ENCODE data around the gene RSKR.

DNA sequence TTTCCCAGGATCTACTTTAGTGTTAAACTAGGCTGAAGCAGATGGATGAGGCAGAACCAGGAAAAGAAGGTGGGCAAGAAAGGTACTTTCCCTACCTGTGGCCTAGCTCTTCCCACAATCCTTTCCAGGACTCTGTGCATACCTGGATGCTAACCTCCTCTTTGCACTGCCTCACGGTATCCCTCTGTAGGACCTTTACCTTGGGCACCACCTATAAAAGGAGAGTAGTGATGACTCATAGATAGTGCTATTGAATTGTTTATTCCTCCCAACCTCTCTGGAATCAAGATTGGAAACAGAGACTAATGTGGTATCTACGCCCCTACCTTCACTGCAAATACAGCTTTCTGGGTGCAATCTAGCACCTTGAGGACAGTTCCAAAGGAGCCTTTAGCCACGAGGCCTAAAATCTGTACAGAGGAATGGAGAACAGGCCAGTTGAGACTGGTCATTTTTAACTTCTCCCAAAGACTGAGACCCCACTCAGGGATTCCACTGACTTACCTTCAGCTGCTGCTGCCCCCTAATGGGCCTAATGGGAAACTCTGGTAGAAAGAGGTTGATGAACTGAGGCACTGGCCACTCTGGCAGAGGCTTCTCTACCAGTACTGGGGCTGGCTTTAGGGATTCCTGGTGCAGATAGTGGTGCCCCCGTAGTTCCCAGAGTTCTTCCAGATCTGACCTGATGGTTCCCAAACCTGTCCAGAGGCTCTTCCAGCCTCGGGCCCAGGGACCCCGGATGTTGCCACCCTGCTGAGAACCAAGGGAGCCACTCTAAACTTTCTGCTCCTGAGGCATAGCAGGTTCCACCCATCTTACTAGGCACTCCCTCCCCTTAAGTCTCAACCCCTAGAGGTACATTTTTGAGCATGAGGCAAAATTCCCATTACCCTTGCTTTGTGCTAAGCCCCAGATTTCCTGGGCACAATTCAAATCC lies 781 bp downstream of the RSKR start:
- TF ChIP-seq RAD21 (IDR thresholded peaks at IDR 0.05; ENCODE audit: low read length) (peak; percentile 59), FOS (IDR thresholded peaks at IDR 0.05; ENCODE audit: low read depth, low read length) (peak; percentile 40; the same call in 1 of the 2 replicates), POLR2A (IDR thresholded peaks at IDR 0.05; ENCODE audit: low read depth, low read length) (no peak), CHD1 (IDR thresholded peaks at IDR 0.05; ENCODE audit: low read depth, low read length) (no peak), MAZ (IDR thresholded peaks at IDR 0.05; ENCODE audit: borderline replicate concordance, low read depth, low read length) (no peak), RCOR1 (IDR thresholded peaks at IDR 0.05; ENCODE audit: insufficient replicate concordance, low read length) (no peak), SMC3 (IDR thresholded peaks at IDR 0.05; ENCODE audit: low read depth, low read length) (peak; percentile 51; the same call in 1 of the 2 replicates)
- TF ChIP-seq, protein P1, sequence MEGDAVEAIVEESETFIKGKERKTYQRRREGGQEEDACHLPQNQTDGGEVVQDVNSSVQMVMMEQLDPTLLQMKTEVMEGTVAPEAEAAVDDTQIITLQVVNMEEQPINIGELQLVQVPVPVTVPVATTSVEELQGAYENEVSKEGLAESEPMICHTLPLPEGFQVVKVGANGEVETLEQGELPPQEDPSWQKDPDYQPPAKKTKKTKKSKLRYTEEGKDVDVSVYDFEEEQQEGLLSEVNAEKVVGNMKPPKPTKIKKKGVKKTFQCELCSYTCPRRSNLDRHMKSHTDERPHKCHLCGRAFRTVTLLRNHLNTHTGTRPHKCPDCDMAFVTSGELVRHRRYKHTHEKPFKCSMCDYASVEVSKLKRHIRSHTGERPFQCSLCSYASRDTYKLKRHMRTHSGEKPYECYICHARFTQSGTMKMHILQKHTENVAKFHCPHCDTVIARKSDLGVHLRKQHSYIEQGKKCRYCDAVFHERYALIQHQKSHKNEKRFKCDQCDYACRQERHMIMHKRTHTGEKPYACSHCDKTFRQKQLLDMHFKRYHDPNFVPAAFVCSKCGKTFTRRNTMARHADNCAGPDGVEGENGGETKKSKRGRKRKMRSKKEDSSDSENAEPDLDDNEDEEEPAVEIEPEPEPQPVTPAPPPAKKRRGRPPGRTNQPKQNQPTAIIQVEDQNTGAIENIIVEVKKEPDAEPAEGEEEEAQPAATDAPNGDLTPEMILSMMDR (conservative IDR thresholded peaks at IDR 0.05; ENCODE audit: low read depth, low read length), result peak; percentile 59
- TF ChIP-seq, protein P2, sequence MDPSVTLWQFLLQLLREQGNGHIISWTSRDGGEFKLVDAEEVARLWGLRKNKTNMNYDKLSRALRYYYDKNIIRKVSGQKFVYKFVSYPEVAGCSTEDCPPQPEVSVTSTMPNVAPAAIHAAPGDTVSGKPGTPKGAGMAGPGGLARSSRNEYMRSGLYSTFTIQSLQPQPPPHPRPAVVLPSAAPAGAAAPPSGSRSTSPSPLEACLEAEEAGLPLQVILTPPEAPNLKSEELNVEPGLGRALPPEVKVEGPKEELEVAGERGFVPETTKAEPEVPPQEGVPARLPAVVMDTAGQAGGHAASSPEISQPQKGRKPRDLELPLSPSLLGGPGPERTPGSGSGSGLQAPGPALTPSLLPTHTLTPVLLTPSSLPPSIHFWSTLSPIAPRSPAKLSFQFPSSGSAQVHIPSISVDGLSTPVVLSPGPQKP (IDR thresholded peaks at IDR 0.05; ENCODE audit: borderline replicate concordance, low read depth, low read length), result no peak
